ENCODE results near the gene SOCS7.
"Not testable (repeated sequence)": the region's sequence is repeated elsewhere in the genome, so short reads cannot be mapped to it uniquely, and the experiment has no call there.

Gene SOCS7

GRCh38 chr17:38421171-38421841 is 69.7 kb downstream of the SOCS7 start:
- DNase-seq (ENCODE audit: low read depth) = peak; percentile 25

GRCh38 chr17:38421871-38422827 is 70.5 kb downstream of the SOCS7 start:
- DNase-seq (ENCODE audit: low read depth) = no peak

GRCh38 chr17:38424297-38424972 is 72.8 kb downstream of the SOCS7 start:
- DNase-seq (ENCODE audit: low read depth) = no peak

- no peak for DNase-seq (ENCODE audit: low read depth)
Observed at GRCh38 chr17:38425031-38425430, 73.4 kb downstream of the SOCS7 start.

- DNase-seq (ENCODE audit: low read depth) = no peak
Observed at GRCh38 chr17:38425744-38426143, 74.1 kb downstream of the SOCS7 start.

- no peak for DNase-seq (ENCODE audit: low read depth)
Observed at GRCh38 chr17:38426441-38426840, 74.8 kb downstream of the SOCS7 start.

GRCh38 chr17:38427160-38427949 is 75.7 kb downstream of the SOCS7 start:
- DNase-seq (ENCODE audit: low read depth) = no peak

GRCh38 chr17:38428112-38428642 is 76.5 kb downstream of the SOCS7 start, which contains the start of gene ARHGAP23:
ARHGAP23 (plus strand) TSS chr17:38428464; CDS start chr17:38428486, 22 bp downstream.
- DNase-seq (ENCODE audit: low read depth) = peak; percentile 81

- DNase-seq (ENCODE audit: low read depth) = peak; percentile 56
Observed at GRCh38 chr17:38428643-38429371, 77.2 kb downstream of the SOCS7 start.

GRCh38 chr17:38429476-38430100 is 77.9 kb downstream of the SOCS7 start:
- no peak for DNase-seq (ENCODE audit: low read depth)

GRCh38 chr17:38430316-38430715 is 78.7 kb downstream of the SOCS7 start:
- DNase-seq (ENCODE audit: low read depth) = peak; percentile 63

GRCh38 chr17:38430822-38431221 is 79.2 kb downstream of the SOCS7 start:
- no peak for DNase-seq (ENCODE audit: low read depth)

- DNase-seq (ENCODE audit: low read depth) = no peak
Observed at GRCh38 chr17:38431346-38432145, 79.9 kb downstream of the SOCS7 start.

- no peak for DNase-seq (ENCODE audit: low read depth)
Observed at GRCh38 chr17:38434178-38434665, 82.6 kb downstream of the SOCS7 start.

GRCh38 chr17:38435795-38436194 is 84.2 kb downstream of the SOCS7 start:
- DNase-seq (ENCODE audit: low read depth) = no peak

- DNase-seq (ENCODE audit: low read depth) = no peak
Observed at GRCh38 chr17:38436386-38436785, 84.7 kb downstream of the SOCS7 start.

GRCh38 chr17:38437313-38437712 is 85.7 kb downstream of the SOCS7 start:
- not testable (repeated sequence) for DNase-seq (ENCODE audit: low read depth)

GRCh38 chr17:38439436-38439835 is 87.8 kb downstream of the SOCS7 start:
- no peak for DNase-seq (ENCODE audit: low read depth)

Measured in fibroblast of gingiva (primary cell).